ENCODE results near the gene LZTS3.
"Not testable (repeated sequence)": the region's sequence is repeated elsewhere in the genome, so short reads cannot be mapped to it uniquely, and the experiment has no call there.

DNA sequence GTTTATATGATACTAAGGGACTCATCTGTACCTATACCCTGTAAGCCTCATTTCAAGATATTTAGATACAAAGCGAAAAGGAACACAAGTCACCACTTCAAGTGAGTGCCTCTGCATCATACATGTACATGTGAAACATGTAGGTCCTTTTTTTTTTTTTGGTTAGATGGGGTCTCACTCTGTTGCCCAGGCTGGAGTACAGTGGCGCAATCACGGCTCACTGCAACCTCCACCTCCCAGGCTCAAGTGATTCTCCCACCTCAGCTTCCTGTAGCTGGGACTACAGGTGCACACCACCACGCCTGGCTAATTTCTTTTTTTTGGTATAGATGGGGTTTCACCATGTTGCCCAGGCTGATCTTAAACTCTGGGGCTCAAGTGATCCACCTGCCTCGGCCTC lies 9.1 kb upstream of the LZTS3 start:
- not testable (repeated sequence) for TF ChIP-seq CTCF, POLR2A (IDR thresholded peaks at IDR 0.05)
